C4-2B (cell line): ENCODE results near the gene CATSPER3.

Experiments
- CTCF ChIP-seq: fragments of 450-650 bp; conservative IDR thresholded peaks from 2 replicates; pipeline ENCODE4 v1.5.1; 2017; ENCODE audit warnings: mild to moderate bottlenecking
- ZFX ChIP-seq: fragments of 450-650 bp; IDR thresholded peaks from 2 replicates; pipeline ENCODE4 v1.6.1; 2017

GRCh38 chr5:135057233-135057632, 89.5 kb downstream of the CATSPER3 start:
- no peak for TF ChIP-seq CTCF
- TF ChIP-seq ZFX = no peak
